Non-pigmented ciliary epithelial cell (primary cell): ENCODE data around the gene INHBE.
"Not testable (repeated sequence)": the region's sequence is repeated elsewhere in the genome, so short reads cannot be mapped to it uniquely, and the experiment has no call there.

Experiments
- DNase-seq: peaks from one replicate; pipeline ENCODE4 v3.0.0-alpha.2; 2010; ENCODE audit warnings: low read depth

The INHBE gene

DNA sequence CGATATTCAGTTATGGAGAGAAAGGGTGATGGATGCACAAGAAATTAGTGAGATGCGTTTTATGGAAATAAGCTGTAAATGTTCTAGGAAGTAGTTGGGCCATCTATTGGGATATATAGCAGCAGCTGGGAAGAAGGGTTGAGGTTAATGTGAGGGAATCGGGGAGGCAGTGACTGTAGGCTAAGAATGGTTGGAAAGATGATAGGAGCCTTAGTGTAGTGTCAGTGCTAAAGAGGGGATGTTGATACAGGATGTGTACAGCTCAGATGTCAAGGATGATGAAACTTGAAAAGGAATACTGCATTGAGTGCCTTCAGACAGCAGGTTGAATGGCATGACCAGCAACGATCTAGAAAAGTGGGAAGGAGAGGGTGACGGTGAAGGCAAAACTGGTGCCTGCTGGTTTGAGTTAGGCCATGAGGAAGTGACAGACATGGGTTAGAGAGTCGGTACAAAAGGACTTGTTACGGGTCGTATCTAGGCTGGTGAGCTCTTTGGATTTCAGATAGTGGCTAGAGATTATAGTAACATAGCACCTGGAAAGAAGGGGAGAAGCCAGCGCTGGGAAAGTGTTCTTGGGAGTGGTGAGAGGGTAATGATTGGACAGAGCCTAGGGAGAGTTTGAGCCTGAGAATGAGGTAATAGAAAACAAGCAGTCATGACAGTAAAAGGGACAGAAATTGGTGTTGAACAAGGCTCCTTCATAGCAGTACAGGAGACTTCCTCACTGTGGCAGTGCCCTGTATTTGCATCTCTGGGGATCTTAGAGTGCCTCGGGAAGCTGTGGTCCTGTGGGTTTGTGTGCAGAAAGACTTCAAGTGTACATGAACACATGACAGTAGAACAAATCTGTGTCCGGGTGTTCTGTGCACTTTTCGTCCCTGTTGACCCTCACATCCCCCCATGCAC is 42.4 kb downstream of the INHBE start:
- no peak for DNase-seq

DNA sequence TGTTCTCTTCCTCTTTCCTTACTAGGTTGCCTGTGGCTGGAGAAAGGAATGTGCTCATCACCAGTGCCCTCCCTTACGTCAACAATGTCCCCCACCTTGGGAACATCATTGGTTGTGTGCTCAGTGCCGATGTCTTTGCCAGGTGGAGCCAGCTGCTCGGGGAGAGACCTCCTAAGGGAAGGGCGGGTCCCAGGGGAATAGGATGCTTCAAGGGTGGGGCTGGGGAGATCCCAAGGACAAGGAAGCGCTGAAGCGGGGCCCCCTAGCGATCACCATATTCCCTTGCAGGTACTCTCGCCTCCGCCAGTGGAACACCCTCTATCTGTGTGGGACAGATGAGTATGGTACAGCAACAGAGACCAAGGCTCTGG is 43.0 kb downstream of the INHBE start:
- DNase-seq, result no peak

DNA sequence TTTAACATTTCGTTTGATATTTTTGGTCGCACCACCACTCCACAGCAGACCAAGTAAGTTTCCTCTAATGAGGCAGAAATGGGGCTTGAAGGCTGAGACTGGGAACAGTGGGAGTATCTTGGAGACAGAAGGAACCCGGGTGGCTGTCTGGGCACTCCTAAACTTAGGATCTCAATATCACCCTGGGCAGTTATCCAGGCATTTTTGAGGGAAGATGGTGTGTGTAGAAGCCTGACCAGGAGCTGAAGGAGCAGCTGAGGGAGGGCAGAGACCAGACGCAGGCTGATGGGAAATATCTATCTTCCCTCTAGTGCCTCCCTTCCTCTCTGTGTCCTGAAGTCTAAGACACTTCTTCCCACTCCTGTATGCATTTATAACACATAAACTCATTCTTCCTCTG is 43.5 kb downstream of the INHBE start:
- DNase-seq, result no peak

DNA sequence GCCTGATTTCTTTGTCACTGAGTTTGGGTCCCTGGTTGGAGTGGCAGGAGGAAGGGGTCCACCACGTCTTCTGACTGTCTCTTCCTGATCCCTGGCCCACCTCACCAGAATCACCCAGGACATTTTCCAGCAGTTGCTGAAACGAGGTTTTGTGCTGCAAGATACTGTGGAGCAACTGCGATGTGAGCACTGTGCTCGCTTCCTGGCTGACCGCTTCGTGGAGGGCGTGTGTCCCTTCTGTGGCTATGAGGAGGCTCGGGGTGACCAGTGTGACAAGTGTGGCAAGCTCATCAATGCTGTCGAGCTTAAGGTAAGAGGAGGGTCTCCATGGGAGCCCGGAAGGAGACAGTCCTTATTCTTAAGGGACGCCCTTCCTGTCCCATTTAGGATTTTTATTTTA is 45.1 kb downstream of the INHBE start:
- DNase-seq, result no peak

DNA sequence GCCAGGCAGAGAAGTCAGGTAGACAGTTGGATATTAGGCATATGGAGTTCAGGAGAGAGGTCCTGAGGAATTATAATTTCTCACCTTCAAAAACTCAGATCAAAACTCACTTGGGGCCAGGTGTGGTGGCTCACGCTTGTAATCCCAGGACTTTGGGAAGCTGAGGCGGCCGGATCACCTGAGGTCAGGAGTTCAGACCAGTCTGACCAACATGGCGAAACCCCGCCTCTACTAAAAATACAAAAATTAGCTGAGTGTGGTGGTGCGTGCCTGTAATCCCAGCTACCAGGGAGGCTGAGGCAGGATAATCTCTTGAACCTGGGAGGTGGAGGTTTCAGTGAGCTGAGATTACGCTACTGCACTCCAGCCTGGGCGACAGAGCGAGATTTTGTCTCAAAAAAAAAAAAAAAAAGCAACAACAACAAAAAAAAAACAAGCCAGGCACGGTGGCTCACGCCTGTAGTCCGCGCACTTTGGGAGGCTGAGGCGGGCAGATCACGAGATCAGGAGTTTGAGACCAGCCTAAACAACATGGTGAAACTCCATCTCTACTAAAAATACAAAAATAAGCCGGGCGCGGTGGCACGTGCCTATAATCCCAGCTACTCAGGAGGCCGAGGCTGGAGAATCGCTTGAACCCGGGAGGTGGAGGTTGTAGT is 47.3 kb downstream of the INHBE start:
- not testable (repeated sequence) for DNase-seq

DNA sequence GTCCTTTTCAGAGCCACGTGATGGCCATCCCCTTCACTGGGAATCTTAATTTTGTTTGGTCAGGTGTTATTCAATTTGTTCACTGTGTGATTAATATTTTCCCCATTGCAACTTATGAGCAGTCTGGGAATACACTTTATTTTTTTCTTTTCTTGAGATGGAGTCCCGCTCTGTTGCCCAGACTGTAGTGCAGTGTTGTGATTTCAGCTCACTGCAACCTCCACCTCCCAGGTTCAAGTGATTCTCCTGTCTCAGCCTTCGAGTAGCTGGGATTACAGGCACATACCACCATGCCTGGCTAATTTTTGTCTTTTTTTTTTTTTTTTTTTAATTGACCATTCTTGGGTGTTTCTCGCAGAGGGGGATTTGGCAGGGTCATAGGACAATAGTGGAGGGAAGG is 51.4 kb downstream of the INHBE start:
- DNase-seq, result not testable (repeated sequence)
